Ramos (cell line): ENCODE data around the gene SFMBT2.
"Not testable (repeated sequence)": the region's sequence is repeated elsewhere in the genome, so short reads cannot be mapped to it uniquely, and the experiment has no call there.

ENCODE experiments used
- in situ Hi-C: fragments of 300-500 bp; cut with MboI; formaldehyde crosslinking; loops from one replicate; pipeline ENCODE4 v1.14.3; 2022; ENCODE audit warnings: low sequenced_read_pairs; ENCODE audit not compliant: unreplicated experiment

The SFMBT2 gene

GRCh38 chr10:7202793-7203355 lies 208.0 kb downstream of the SFMBT2 start:
- in situ Hi-C loops, result no loop called here

GRCh38 chr10:7199152-7199760 lies 211.6 kb downstream of the SFMBT2 start:
- in situ Hi-C loops, result no loop called here

DNA sequence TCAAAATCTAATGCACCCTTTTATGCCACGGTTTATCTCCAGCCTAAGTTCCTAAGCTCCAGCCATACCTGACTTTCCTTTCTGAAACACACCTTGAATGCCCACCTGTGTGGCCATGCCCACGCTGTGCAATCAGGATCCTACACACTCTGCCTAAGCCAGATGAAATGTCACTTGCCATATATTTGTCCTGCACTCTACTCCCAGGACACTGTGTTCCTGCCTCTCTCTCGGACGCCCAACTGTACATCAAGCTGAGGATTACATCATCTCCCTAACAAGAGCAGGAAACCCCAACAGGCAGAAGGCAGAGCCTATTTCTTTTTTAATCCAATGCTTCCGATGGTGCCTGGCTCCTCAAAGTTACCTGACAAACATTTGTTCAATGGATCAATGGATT lies 214.6 kb downstream of the SFMBT2 start:
- in situ Hi-C loops, result no loop called here

DNA sequence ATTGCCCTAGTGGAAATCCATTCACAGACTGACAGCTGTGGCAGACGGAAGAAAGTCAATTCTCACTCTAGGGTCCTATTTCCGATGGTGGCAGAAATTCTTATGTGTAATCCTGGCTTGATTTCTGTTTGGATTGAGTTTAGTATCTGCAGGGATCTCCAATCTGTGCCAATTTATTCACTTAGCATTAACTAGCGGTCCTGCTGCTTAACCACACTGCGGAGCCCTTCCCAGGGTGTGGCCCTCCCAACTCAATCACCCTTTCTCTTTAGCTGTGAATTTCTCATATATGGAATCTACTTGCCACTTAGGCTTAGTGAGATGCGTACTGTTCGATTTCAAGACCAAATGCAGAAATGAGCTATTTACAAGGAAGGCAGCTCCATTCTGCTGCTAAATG lies 215.7 kb downstream of the SFMBT2 start:
- in situ Hi-C loops, result no loop called here

DNA sequence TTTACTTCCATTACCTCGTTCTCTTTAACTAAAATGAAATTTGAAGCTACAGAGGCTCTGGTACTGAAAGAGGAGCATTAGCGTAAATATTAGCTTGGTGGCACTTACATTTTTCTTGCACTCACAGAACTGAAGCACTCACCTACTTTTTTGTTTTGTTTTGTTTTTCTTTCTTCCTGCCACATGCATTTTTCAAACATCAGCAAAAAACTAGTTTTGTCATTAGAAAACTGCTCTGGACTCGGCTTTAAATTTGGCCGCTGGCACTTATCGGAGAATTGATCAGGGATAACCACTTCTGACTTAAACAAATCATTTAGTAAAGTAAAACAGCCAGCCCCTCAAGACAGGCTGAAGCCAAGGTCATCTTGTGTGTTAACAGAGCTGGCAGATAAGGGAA lies 216.3 kb downstream of the SFMBT2 start:
- in situ Hi-C loops, result no loop called here

- in situ Hi-C loops, result no loop called here
These were observed 217.5 kb downstream of the SFMBT2 start for GRCh38 chr10:7193369-7193768.

- in situ Hi-C loops, result no loop called here
These were observed 217.9 kb downstream of the SFMBT2 start for GRCh38 chr10:7192831-7193361.

DNA sequence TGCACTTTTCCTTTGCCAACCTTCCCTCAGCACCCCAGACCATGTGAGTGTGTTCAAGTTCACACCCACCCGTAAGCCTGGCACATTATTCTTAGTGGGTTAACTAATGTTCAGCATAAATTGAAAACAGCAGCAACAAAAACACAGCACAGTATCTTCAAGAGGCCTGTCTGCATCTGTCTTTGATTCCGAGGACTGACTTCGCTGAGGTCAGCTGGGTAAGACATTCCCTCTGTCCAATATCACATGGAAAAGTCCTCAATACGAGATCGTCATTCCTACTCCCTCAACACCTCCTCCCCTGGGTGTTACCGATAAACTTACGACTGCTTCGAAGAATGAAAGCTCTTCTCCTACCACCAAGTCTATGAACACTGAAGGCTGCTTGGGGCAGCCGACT lies 218.8 kb downstream of the SFMBT2 start:
- in situ Hi-C loops, result no loop called here

DNA sequence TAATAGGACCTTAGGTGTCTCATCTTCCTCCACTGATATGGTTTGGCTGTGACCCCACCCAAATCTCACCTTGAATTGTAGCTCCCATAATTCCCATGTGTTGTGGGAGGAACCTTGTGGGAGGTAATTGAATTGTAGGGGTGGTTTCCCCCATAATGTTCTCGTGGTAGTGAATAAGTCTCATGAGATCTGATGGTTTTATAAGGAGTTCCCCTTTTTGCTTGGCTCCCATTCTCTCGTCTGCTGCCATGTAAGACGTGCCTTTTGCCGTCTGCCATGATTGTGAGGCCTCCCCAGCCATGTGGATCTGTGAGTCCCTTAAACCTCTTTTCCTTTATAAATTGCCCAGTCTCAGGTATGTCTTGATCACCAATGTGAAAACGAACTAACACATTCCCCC lies 220.1 kb downstream of the SFMBT2 start:
- in situ Hi-C loops, result not testable (repeated sequence)

DNA sequence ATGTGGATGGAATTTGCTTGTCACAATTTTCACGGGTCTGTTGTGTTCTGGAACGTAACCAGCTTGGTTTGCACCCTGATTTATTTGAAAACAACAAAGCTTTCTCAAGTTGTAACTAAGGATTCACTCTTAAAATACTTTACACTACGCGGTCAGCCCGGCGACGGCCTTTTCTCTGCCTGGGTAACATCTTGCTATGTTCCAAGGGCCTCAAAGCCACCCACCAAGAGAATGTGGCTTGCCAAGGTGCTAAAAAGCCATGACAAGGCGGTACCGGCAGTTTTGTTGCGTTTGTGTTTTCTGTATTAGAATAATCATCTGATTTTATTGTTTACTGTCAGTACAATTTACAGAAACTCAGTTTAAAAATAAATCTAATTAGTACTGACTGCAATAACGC lies 220.9 kb downstream of the SFMBT2 start:
- in situ Hi-C loops, result no loop called here

DNA sequence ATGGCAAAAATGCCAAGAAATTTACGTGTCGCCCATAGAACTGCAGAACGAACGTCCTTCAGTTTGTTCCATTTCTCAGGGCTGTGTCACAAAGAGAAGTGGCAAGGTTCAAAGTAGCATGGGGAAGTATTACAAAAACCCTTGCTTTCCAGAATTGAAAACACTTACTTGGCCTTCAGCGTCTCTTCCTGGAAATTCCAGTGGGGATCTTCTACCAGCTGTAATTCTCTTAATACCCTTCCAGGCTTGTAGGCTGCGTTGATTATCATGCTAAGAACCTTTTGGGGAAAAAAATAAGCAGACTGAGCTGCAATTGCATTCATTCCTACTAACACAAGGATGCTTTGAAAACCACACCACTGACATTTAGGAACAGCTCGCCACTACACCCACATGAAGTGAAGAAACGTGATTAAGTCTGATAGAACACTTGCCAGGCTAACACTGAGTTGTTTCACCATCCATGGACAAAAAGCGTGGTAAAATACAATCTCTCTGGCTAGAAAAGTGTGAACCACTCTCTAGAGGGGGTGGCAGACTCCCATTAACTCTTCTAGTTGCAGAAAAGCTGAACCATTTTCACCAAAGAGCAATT lies 222.3 kb downstream of the SFMBT2 start:
- in situ Hi-C loops, result no loop called here

GRCh38 chr10:7186387-7187018 lies 224.3 kb downstream of the SFMBT2 start:
- in situ Hi-C loops, result no loop called here

- in situ Hi-C loops, result no loop called here
These were observed 225.5 kb downstream of the SFMBT2 start for GRCh38 chr10:7185367-7185690.

DNA sequence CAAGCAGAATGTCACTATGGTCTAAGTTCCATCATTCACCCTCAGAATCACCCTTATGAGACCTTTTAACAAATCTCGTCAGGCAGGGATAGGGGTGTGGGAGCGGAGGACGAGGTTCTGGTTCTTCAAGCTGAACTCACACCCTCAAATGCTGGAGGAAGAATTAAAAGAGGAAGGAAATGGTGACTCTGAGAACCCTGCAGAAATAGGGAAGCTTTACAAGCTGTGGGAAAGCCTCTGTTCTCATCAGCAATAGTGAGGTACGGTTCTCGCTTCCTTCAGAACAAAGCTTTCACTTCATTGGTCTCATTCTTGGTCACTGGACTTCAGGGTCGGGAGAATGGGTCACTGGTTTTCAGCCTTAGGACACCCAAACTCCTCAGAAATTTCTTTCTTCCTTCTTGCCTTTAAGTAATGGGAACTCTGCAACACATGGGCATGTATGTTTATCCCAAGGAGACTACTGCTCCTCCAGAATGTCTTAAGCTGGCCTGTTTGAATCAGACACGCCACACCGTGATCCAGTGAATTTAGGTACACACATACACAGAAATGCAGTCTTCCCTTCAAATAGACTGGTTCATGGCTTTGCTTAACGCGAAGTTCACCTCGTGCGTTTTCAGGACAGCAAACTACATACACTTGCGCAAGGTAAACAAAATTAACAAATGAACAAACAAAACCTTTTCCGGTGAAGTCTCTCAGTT lies 226.0 kb downstream of the SFMBT2 start:
- in situ Hi-C loops, result no loop called here

DNA sequence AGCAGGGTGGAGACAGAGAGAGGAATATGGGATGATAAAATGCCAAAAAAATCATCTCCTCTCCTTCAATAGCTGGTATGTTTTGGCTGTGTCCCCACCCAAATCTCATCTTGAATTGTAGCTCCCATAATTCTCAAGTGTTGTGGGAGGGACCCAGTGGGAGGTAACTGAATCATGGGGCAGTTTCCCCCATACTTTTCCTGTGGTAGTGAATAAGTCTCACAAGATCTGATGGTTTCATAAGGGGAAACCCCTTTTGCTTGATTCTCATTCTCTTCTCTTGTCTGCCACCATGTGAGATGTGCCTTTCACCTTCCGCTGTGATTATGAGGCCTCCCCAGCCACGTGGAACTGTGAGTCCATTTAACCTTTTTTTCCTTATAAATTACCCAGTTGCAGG lies 226.7 kb downstream of the SFMBT2 start:
- in situ Hi-C loops, result not testable (repeated sequence)

- in situ Hi-C loops, result not testable (repeated sequence)
These were observed 228.5 kb downstream of the SFMBT2 start for GRCh38 chr10:7182327-7182726.

GRCh38 chr10:7181420-7181819 lies 229.4 kb downstream of the SFMBT2 start:
- in situ Hi-C loops, result no loop called here

GRCh38 chr10:7179536-7179935 lies 231.3 kb downstream of the SFMBT2 start:
- in situ Hi-C loops, result no loop called here

DNA sequence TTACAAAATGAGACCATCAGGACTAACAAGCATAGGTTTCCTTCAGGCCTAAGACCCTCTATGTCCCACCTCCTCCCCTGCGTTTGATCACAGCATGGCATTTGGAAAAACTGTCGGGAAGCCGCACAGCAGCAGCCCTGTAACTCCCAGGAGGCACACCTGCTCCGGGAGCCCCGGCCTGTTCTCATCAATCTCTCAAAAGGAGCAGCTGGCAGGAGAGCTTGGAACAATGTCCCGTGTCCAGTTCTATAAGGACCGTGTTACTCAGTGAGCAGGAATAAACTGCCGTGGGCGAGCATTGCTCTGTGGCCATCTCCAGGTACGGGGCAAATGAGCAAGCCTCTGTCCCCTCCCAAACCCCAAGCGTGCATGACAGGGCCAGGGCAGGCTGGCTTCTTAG lies 236.9 kb downstream of the SFMBT2 start:
- in situ Hi-C loops, result no loop called here

DNA sequence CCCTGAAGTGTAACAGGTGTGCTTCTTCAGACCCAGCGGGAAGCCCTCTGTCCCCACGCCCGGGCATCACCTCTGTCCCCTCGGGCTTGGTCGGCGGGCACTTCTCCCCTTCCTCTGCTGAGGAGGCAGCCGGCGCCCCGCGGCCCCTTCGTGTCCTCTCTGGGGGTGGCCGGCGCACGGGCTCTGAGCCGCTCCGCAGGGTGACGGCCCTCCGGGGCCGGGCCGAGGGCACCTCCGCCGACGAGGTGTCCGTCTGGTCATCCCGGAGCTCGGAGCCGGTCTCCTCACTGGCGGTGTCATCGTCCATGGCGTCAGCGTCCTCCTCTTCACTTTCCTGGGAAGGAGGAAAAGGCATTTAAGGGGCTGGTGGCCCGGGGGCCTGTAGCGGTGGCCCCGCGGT lies 239.0 kb downstream of the SFMBT2 start:
- in situ Hi-C loops, result no loop called here
